Activated T-cell treated with anti-CD3 and anti-CD28 coated beads, Interleukin-2, amount 50 U/mL, for 24 hours (primary cell): ENCODE data around the gene FABP7.
A peak's percentile ranks its signal among the peaks of the same experiment; 100 is the strongest.

Experiments used
- DNase-seq: peaks from one replicate; pipeline ENCODE4 v3.0.0-alpha.2; 2020
- H3K27ac Mint-ChIP-seq: 2 replicates; pipeline ENCODE4 v1.8.0; 2020; ENCODE audit warnings: mild to moderate bottlenecking, mixed read lengths
- H3K27me3 Mint-ChIP-seq: 2 replicates; pipeline ENCODE4 v1.8.0; 2020; ENCODE audit warnings: mixed read lengths
- H3K36me3 Mint-ChIP-seq: 2 replicates; pipeline ENCODE4 v1.8.0; 2020; ENCODE audit warnings: low read depth, mixed read lengths
- H3K4me1 Mint-ChIP-seq: 2 replicates; pipeline ENCODE4 v1.8.0; 2020; ENCODE audit warnings: low read depth, mixed read lengths
- H3K4me3 Mint-ChIP-seq: 2 replicates; pipeline ENCODE4 v1.8.0; 2020; ENCODE audit warnings: mild to moderate bottlenecking, moderate library complexity, mixed read lengths
- H3K9me3 Mint-ChIP-seq: 2 replicates; pipeline ENCODE4 v1.8.0; 2020; ENCODE audit warnings: mixed read lengths

FABP7 gene

DNA sequence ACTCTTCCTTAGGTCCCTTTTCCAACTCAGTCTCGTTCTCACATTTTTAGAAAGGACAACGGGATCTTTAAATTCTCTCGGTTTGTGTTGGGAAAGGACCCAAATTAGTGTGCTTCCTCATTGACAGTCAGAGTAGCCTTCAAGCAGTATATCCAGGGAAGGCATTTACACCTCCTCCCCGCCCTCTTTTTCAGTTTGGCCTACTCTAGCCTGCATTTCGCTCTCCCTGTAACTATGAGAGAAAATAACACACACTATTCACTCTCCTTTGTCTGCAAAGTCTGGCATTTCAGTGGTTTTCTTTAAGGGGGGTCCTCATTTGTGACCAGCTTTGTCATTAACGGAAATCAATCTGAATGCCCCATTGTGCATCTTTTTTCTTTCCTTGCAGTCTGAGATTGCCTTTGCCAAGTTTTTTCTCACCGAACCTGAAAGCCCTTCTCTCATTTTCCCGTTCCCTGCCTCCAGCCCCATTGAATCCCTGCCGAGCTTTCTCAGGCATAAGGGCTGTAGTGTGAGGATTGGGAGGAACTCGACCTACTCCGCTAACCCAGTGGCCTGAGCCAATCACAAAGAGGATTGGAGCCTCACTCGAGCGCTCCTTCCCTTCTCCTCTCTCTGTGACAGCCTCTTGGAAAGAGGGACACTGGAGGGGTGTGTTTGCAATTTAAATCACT is 393 bp upstream of the FABP7 start:
- no peak overlapping the region for H3K27ac Mint-ChIP-seq
- H3K4me1 Mint-ChIP-seq, result no peaks in the 10 kb centered on the region
- H3K27me3 Mint-ChIP-seq, result peaks cover 10% of the 10 kb centered on the region
- H3K9me3 Mint-ChIP-seq, result no peaks in the 10 kb centered on the region
- no peak overlapping the region for H3K4me3 Mint-ChIP-seq
- no peak for DNase-seq
- no peaks in the 10 kb centered on the region for H3K36me3 Mint-ChIP-seq

DNA sequence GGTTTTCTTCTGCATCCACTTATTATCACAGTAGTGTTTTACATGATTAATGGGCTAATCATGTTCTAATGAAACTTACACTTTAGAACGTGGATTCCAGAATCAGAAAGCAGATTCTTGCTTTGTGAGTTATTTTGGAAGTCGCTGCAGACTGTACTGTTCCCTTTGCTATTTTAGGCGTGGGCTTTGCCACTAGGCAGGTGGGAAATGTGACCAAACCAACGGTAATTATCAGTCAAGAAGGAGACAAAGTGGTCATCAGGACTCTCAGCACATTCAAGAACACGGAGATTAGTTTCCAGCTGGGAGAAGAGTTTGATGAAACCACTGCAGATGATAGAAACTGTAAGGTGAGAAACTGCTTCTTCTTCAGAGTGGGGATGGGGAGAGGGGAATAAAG is 598 bp downstream of the FABP7 start:
- DNase-seq, result no peak
- no peaks in the 10 kb centered on the region for H3K9me3 Mint-ChIP-seq
- H3K4me1 Mint-ChIP-seq, result no peaks in the 10 kb centered on the region
- peaks cover 13% of the 10 kb centered on the region for H3K27me3 Mint-ChIP-seq
- H3K27ac Mint-ChIP-seq, result no peak overlapping the region
- no peaks in the 10 kb centered on the region for H3K36me3 Mint-ChIP-seq
- no peak overlapping the region for H3K4me3 Mint-ChIP-seq

DNA sequence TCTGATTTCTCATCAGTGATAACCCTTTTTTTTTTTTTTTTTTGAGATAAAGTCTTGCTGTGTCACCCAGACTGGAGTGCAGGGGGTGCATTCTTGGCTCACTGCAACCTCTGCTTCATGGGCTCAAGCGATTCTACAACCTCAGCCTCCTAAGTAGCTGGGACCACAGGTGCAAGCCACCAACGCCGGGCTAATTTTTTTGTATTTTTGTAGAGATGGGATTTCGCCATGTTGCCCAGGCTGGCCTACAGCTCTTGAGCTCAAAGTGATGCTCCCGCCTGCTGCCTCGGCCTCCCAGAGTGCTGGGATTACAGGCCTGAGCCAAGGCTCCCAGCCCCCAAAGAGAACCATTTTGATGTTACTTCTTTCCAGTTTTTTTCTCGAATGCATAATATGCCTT is 2.2 kb downstream of the FABP7 start:
- H3K27ac Mint-ChIP-seq, result no peak overlapping the region
- no peak overlapping the region for H3K4me3 Mint-ChIP-seq
- H3K27me3 Mint-ChIP-seq, result peaks cover 26% of the 10 kb centered on the region
- no peaks in the 10 kb centered on the region for H3K9me3 Mint-ChIP-seq
- no peaks in the 10 kb centered on the region for H3K36me3 Mint-ChIP-seq
- DNase-seq, result no peak
- H3K4me1 Mint-ChIP-seq, result no peaks in the 10 kb centered on the region

DNA sequence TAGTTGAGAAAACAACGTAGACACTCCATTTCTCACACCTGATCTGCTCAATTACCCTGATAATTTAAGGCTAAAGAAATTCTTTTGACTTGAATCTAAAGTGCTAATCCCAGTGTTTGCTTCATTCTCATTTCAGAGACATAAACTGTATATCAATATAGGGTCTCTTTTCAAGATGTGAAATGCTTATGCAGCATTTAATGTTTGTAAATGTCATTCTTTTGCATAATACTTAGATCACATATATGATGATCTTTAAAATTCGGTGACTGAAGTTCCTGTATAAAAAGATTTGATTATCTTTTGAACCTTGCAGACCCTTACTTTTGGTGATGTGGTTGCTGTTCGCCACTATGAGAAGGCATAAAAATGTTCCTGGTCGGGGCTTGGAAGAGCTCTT is 3.9 kb downstream of the FABP7 start:
- no peak for DNase-seq
- H3K27ac Mint-ChIP-seq, result no peak overlapping the region
- H3K27me3 Mint-ChIP-seq, result peaks cover 41% of the 10 kb centered on the region
- H3K4me3 Mint-ChIP-seq, result no peak overlapping the region
- no peaks in the 10 kb centered on the region for H3K9me3 Mint-ChIP-seq
- no peaks in the 10 kb centered on the region for H3K36me3 Mint-ChIP-seq
- no peaks in the 10 kb centered on the region for H3K4me1 Mint-ChIP-seq

DNA sequence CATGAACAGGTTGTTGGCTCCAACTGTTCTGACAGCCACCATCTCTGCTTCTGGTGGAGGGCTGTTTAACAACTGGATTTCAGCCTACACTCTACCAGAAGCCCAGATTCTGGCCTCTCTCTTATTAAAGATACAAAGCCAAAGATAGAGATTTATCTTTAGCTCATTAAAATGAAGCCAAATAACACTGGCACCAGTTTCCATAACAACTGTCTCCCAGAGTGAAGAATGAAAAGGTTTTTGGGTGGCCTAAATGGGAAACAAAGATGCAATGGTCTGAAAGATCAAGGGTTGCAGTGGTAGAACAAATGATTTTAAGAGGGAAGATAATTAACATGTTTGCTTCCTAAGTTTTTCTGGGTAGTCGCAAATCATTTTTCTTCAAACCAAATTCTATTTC is 6.4 kb downstream of the FABP7 start:
- Mint-ChIP-seq H3K36me3 (no peaks in the 10 kb centered on the region), H3K9me3 (no peaks in the 10 kb centered on the region), H3K27ac (no peak overlapping the region), H3K4me3 (no peak overlapping the region), H3K27me3 (peaks cover 58% of the 10 kb centered on the region), H3K4me1 (peaks cover 18% of the 10 kb centered on the region)
- DNase-seq, result no peak

DNA sequence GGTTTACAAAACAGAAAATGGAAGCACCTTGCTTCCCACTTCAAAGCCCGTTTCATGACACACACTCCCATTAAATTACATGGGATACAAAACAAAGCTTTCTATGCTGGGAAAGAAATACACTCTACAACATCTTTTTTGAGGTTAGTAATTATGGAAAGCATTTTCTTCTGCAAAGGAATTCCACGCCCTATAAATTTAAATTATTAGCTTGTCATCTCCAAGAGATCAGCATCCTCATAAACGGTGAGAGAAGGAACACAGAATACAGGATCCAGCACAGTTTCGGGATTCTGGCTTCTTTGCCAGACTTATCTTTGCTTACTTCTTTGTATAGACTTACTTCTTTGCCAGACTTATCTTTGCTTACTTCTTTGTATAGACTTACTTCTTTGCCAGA is 8.2 kb downstream of the FABP7 start:
- H3K36me3 Mint-ChIP-seq, result no peaks in the 10 kb centered on the region
- no peaks in the 10 kb centered on the region for H3K9me3 Mint-ChIP-seq
- H3K4me1 Mint-ChIP-seq, result peaks cover 20% of the 10 kb centered on the region
- H3K4me3 Mint-ChIP-seq, result no peak overlapping the region
- DNase-seq, result no peak
- no peak overlapping the region for H3K27ac Mint-ChIP-seq
- H3K27me3 Mint-ChIP-seq, result peaks cover 73% of the 10 kb centered on the region

DNA sequence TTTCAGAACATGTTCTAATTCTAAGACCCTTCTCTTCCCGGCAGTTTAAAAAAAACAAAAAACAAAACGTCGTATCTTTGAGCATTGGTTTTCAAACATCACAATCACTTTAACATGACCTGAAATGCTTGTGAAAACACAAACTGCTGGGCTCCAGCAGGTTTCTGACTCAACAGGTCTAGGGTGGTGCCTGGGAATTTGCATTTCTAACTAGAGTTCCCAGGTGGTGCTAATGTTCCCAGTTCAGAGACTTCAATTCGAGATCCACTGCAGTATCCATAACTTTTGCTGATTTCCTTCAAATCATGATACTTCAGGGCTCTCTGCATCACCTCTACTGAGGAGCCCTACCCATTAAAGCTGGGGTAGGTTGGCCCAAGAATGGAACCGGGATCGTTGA is 8.7 kb downstream of the FABP7 start:
- Mint-ChIP-seq H3K27me3 (peaks cover 75% of the 10 kb centered on the region), H3K27ac (no peak overlapping the region), H3K9me3 (no peaks in the 10 kb centered on the region), H3K4me1 (peaks cover 20% of the 10 kb centered on the region), H3K4me3 (no peak overlapping the region), H3K36me3 (no peaks in the 10 kb centered on the region)
- no peak for DNase-seq

DNA sequence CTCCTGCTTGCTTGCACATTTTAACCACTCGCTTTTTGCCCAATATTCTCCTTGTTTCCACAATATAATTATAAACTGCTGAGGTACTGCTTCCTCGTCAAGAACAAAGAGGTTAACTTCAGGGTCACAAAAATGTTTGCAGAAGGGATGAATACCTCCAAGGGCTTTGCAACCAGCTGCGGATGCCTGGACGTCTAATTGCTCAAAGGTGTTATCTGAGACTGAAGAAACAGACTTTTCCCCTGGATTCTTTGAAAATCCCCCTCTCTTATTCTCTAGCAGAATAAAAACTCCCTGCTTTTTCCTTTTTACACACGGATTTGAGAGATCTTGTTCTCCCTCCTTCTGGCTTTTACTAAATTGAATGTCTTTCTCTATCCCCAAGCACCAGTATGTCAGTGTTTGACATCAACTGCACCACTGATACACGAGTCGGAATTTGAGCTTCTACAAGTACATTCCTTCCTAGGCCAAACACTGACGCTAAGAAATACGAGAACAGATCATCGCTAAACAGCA is 9.2 kb downstream of the FABP7 start:
- peaks cover 76% of the 10 kb centered on the region for H3K27me3 Mint-ChIP-seq
- peak overlapping the region; percentile 80 for H3K4me3 Mint-ChIP-seq
- H3K27ac Mint-ChIP-seq, result no peak overlapping the region
- H3K36me3 Mint-ChIP-seq, result no peaks in the 10 kb centered on the region
- DNase-seq, result no peak
- peaks cover 20% of the 10 kb centered on the region for H3K4me1 Mint-ChIP-seq
- no peaks in the 10 kb centered on the region for H3K9me3 Mint-ChIP-seq

DNA sequence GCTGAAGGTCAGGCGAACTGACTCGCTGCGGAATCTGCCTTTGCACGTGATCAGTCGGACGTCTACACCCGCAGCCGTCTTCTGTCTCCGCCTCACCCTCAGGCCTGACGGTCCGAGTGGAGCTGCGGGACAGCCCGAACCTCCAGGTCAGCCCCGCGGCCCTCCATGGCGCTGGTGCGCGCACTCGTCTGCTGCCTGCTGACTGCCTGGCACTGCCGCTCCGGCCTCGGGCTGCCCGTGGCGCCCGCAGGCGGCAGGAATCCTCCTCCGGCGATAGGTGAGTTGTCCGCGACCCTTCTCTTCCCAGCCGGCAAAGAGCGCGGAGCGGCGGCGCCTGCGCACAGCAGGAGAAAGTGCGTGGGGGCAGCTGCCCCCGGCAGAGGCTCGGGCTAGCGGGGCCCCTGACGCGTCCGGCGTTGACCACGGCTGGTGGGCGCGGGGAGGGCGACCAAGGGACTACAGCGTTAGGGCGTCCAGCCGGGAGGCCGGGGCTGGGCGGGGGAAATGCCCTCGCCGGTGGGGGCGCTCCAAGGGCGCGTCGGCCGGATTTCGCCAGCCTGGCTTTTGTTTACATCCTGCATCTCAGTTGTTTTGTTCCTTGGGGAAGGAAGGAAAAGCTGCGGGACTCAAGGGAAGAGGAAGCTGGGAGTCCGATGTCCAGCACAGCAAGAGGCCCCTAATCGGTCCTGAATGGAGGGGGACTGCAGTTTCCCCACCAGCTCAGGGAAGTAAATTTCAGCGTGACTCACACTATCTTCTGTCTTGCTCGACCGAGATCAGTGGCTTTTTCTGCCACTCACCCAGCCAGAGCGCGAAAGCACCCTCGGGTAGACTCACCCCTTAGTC is 9.9 kb downstream of the FABP7 start, which contains the start of gene SMPDL3A:
Gene SMPDL3A, plus strand, starts transcription at position 77 of the 846 bp plus-strand sequence. Its CDS starts 89 bp downstream, at position 166.
- H3K27ac Mint-ChIP-seq, result peak within 1 kb of the TSS; percentile 71
- peaks cover 20% of the 10 kb centered on the region for H3K4me1 Mint-ChIP-seq
- H3K36me3 Mint-ChIP-seq, result no peaks in the 10 kb centered on the region
- DNase-seq, result peak; percentile 43
- H3K4me3 Mint-ChIP-seq, result peak within 1 kb of the TSS; percentile 80
- peaks cover 76% of the 10 kb centered on the region for H3K27me3 Mint-ChIP-seq
- no peaks in the 10 kb centered on the region for H3K9me3 Mint-ChIP-seq

DNA sequence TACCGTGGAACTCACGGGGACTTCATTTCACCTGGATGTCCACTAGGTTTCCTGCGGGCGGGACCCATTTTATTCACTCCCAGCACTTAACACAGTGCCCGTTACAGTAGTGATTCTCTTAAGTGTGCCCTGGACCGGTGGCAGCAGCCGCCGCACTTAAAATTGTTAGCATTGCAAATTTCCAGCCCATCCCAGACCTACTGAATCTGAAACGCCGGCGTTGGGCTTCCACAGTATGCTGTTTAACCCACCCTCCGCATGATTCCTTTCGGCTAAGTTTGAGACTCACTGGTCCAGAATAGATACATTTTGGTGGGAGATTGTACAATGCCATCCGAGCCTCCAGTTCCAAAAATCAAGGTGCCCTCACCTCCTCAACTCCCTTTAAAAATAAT is 10.5 kb downstream of the FABP7 start:
- DNase-seq, result no peak
- peak overlapping the region; percentile 80 for H3K4me3 Mint-ChIP-seq
- H3K36me3 Mint-ChIP-seq, result no peaks in the 10 kb centered on the region
- peaks cover 73% of the 10 kb centered on the region for H3K27me3 Mint-ChIP-seq
- H3K9me3 Mint-ChIP-seq, result no peaks in the 10 kb centered on the region
- H3K27ac Mint-ChIP-seq, result peak overlapping the region; percentile 71
- H3K4me1 Mint-ChIP-seq, result peaks cover 20% of the 10 kb centered on the region

DNA sequence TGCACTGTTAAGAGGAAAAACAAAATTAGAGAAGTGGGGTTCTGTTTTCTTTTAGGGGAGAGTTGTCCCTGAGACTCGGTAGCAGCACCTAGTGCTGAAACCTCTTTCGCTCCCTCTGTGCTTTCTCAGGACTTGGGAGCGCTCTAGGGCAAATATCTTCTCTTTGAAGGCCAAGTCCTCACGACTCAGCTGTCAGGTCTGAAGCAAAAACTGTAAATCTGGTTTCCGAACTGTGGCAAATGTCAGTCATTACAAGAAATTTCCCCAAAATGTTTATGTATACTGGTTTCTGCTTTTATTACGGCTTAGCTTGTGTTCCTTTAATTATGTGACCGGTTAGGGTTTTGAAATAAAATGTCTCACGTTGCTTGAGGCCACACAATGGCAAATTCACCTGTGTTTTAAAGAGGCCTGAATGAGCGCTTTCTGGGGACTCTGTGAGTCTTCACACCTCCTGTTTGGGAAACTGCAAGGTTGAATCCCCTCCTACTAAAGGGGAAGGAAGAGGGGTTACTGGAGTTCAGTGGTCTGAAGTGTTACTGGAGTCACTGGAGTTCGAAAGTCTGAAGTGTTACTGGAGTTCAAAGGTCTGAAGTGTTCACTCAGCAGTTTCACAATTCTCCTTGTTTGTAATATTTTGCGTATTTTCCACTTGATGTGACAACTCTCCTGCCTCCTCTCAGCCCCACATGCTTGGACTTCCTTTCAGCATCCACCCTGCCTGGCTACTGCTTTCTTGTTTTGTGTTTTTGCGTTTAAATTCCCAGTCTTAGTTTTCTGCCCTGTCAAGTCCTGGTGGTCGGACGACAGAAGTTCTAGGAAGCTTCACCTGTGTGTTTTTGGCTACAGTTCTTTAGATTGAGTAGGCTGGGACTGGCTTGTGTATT is 11.2 kb downstream of the FABP7 start:
- peaks cover 20% of the 10 kb centered on the region for H3K4me1 Mint-ChIP-seq
- peak overlapping the region; percentile 80 for H3K4me3 Mint-ChIP-seq
- peaks cover 68% of the 10 kb centered on the region for H3K27me3 Mint-ChIP-seq
- no peak overlapping the region for H3K27ac Mint-ChIP-seq
- no peaks in the 10 kb centered on the region for H3K36me3 Mint-ChIP-seq
- H3K9me3 Mint-ChIP-seq, result no peaks in the 10 kb centered on the region
- DNase-seq, result no peak

DNA sequence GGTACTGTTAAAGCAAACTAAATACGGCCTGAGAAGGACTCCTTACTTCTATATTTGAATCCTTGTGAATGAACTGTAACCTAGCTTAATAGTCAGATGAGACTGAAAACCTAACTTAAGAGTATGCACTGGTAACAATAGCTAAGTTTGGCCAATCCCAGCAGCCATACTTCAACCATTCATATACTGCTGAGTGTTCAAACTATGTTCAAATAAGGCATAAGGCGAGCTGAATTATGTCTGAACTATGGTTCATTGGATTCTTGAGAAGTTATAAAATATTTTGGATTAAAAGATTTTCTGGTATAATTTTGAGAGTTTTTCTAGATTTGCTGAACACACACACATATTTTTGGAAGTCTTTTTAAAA is 11.8 kb downstream of the FABP7 start:
- H3K27ac Mint-ChIP-seq, result no peak overlapping the region
- no peak overlapping the region for H3K4me3 Mint-ChIP-seq
- H3K4me1 Mint-ChIP-seq, result peaks cover 20% of the 10 kb centered on the region
- no peak for DNase-seq
- H3K9me3 Mint-ChIP-seq, result no peaks in the 10 kb centered on the region
- H3K36me3 Mint-ChIP-seq, result no peaks in the 10 kb centered on the region
- peaks cover 62% of the 10 kb centered on the region for H3K27me3 Mint-ChIP-seq

DNA sequence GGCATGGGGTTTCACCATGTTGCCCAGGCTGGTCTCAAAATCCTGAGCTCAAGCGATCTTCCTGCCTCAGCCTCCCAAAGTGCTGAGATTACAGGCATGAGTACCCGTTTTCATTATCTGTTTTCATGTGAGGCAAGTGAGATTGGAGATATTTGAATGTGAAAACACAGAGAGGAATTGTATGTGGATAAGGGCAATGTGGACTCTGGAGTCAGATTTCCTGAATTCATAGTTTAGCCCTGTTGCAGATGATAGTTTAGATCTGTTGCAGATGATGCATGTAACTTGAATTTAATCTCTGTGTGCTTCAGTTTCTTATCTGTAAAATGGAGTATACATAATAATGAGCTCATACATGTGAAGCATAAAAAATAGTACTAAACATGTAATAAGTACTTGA is 13.2 kb downstream of the FABP7 start:
- Mint-ChIP-seq H3K9me3 (no peaks in the 10 kb centered on the region), H3K36me3 (no peaks in the 10 kb centered on the region), H3K27ac (no peak overlapping the region), H3K27me3 (peaks cover 49% of the 10 kb centered on the region), H3K4me1 (peaks cover 21% of the 10 kb centered on the region), H3K4me3 (no peak overlapping the region)
- DNase-seq, result no peak

DNA sequence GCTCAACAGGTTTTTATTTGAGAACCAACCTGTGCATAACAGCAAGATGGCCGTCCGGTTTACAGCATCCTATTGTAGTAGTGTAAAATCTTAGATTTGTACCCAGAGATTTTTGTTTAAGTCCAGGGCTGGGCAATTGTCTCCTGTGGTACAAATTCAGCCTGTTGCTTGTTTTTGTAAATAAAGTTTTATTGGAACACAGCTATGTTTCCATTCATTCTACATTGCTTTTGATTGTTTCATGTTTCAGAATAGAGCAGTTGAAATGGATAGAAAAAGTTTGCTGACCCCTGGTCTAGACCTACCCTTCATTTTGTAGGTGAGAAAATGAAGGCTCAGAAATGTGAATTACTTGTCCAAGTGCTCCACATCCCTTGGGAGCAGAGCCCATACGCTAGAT is 18.0 kb downstream of the FABP7 start:
- DNase-seq, result no peak
- H3K27ac Mint-ChIP-seq, result peak overlapping the region; percentile 51
- H3K27me3 Mint-ChIP-seq, result peaks cover 8% of the 10 kb centered on the region
- peaks cover 9% of the 10 kb centered on the region for H3K4me1 Mint-ChIP-seq
- H3K4me3 Mint-ChIP-seq, result no peak overlapping the region
- no peaks in the 10 kb centered on the region for H3K36me3 Mint-ChIP-seq
- H3K9me3 Mint-ChIP-seq, result no peaks in the 10 kb centered on the region
